ENCODE results near the gene CALCOCO2. TPM values are rescaled to one million over a fixed set of nuclear protein-coding genes. Genes with fewer than 3 reads are reported as not detected.

The CALCOCO2 gene
- total RNA-seq, 1 experiment from 2014 or later: 23.1 TPM

- Histone ChIP-seq H3K14ac (ENCODE audit: insufficient read depth, low read length) (no peak overlapping the region), H3K4me2 (ENCODE audit: insufficient read depth, insufficient read length, low read length) (no peak overlapping the region), H3K23ac (ENCODE audit: insufficient read length, low read depth, low read length) (no peak overlapping the region), H3K9me3 (ENCODE audit: control insufficient read depth, low read depth, low read length) (no peaks in the 10 kb centered on the region), H2BK15ac (ENCODE audit: low read depth, low read length) (no peak overlapping the region), H3K18ac (ENCODE audit: insufficient read length, low read depth, low read length) (no peak overlapping the region), H3K27ac (ENCODE audit: insufficient read length, low read depth, low read length) (no peak overlapping the region), H2BK5ac (ENCODE audit: insufficient read length, low read length) (no peak overlapping the region), H2BK120ac (ENCODE audit: low read depth, low read length, poor library complexity, severe bottlenecking) (no peak overlapping the region), H2AFZ (ENCODE audit: low read length) (no peak overlapping the region), H3K56ac (ENCODE audit: insufficient read length, low read depth, low read length) (no peak overlapping the region), H2BK12ac (ENCODE audit: insufficient read length, low read depth, low read length) (no peak overlapping the region), H3K79me1 (ENCODE audit: insufficient read depth, low read depth, low read length, poor library complexity, severe bottlenecking) (no peaks in the 10 kb centered on the region), H2AK5ac (ENCODE audit: insufficient read length, low read length) (no peak overlapping the region), H3T11ph (ENCODE audit: low read length) (no peak overlapping the region), H4K20me1 (ENCODE audit: control insufficient read depth, insufficient read depth, insufficient read length) (no peaks in the 10 kb centered on the region), H2BK20ac (ENCODE audit: low read depth, low read length, poor library complexity, severe bottlenecking) (no peak overlapping the region), H4K8ac (replicated peaks; ENCODE audit: insufficient read length, low read depth, low read length) (no peak overlapping the region), H3K4ac (ENCODE audit: low read depth, low read length) (no peak overlapping the region), H3K27me3 (ENCODE audit: insufficient read depth, low read length) (no peaks in the 10 kb centered on the region), H3K4me1 (ENCODE audit: insufficient read depth, low read length) (0 out of 2 replicates have a peak, but pooled peaks cover 4% of the 10 kb centered on the region), H3K9ac (ENCODE audit: extremely low read depth, insufficient read length, low read length) (no peak overlapping the region), H4K5ac (ENCODE audit: insufficient read length, low read depth, low read length) (no peak overlapping the region), H3K79me2 (ENCODE audit: insufficient read depth, low read length) (no peaks in the 10 kb centered on the region), H3K23me2 (ENCODE audit: insufficient read length, low read depth, low read length, poor library complexity, severe bottlenecking) (no peaks in the 10 kb centered on the region), H4K91ac (ENCODE audit: insufficient read length, low read depth, low read length) (no peak overlapping the region)
- no CpG with 5 or more reads among the region's 4 CpGs for WGBS (ENCODE audit: extremely low coverage, insufficient read length, low lambda C conversion rate)
- DNase-seq: no peak
- no peak for TF ChIP-seq CTCF (conservative IDR thresholded peaks at IDR 0.05)
- H3K36me3 Mint-ChIP-seq (ENCODE audit: insufficient read depth in 1 of 3, low read depth in 3 of 3): peaks cover 0 to 16% (median 0%) of the 10 kb centered on the region in 3 experiments; a peak in 1 of 7 replicates
- no peak overlapping the region for H3K27ac Mint-ChIP-seq
- no peaks in the 10 kb centered on the region for H3K9me3 Mint-ChIP-seq
- H3K4me3 Mint-ChIP-seq: no peak overlapping the region
- H3K27me3 Mint-ChIP-seq (ENCODE audit: low read depth): no peaks in the 10 kb centered on the region
- H3K4me1 Mint-ChIP-seq: no peaks in the 10 kb centered on the region
Observed at GRCh38 chr17:48850792-48851323, 20.0 kb downstream of the CALCOCO2 start.
